Measurements from ENCODE around the gene CEP89. TPM values are rescaled to one million over a fixed set of nuclear protein-coding genes. Genes with fewer than 3 reads are reported as not detected.

CEP89 gene
- total and polyA plus RNA-seq, 2 donors (not counting 1 experiment from before 2014, with no cell fraction given), result 6.3 to 13.8 TPM

GRCh38 chr19:32863841-32864240, 107.9 kb downstream of the CEP89 start:
- Histone ChIP-seq H3K4me3 (replicated peaks in 1 of 4; ENCODE audit: control extremely low read depth in 1 of 4, insufficient read depth in 1 of 4, low read depth in 3 of 4, low read length in 4 of 4) (no peak overlapping the region), H3K79me2 (ENCODE audit: control insufficient read depth, insufficient read depth, low read length) (no peaks in the 10 kb centered on the region)

GRCh38 chr19:32863301-32863700, 108.5 kb downstream of the CEP89 start:
- no peak for DNase-seq (ENCODE audit: low read depth in 2 of 2)
- H4K20me1 ChIP-seq (ENCODE audit: control insufficient read depth, extremely low read depth, insufficient read depth, low read length), result no peaks in the 10 kb centered on the region
- TF ChIP-seq EZH2 (IDR thresholded peaks at IDR 0.05; ENCODE audit: low read length, missing control alignments) (no peak), CTCF (conservative IDR thresholded peaks at IDR 0.05 in 1 of 2, IDR thresholded peaks at IDR 0.05 in 1 of 2; ENCODE audit: low read depth in 1 of 2, low read length in 2 of 2) (no peak)
- H3K9me3 ChIP-seq (ENCODE audit: control insufficient read depth, insufficient read depth, low read depth, low read length), result no peaks in the 10 kb centered on the region
- no peak overlapping the region for H3K4me2 ChIP-seq (ENCODE audit: extremely low read depth, insufficient read depth, low read length)
- no peak overlapping the region for H2AFZ ChIP-seq (ENCODE audit: low read length)
- H3K36me3 ChIP-seq (ENCODE audit: control insufficient read depth, insufficient read depth, low read length), result no peaks in the 10 kb centered on the region
- no peaks in the 10 kb centered on the region for H3K79me2 ChIP-seq (ENCODE audit: control insufficient read depth, insufficient read depth, low read length)
- no peaks in the 10 kb centered on the region for H3K27me3 ChIP-seq (ENCODE audit: control insufficient read depth, insufficient read depth, low read length)
- no peaks in the 10 kb centered on the region for H3K4me1 ChIP-seq (ENCODE audit: control insufficient read depth, extremely low read depth, insufficient read depth, low read length)
- H3K4me3 ChIP-seq (replicated peaks in 1 of 4; ENCODE audit: control extremely low read depth in 1 of 4, insufficient read depth in 1 of 4, low read depth in 3 of 4, low read length in 4 of 4), result no peak overlapping the region
- H3K27ac ChIP-seq (ENCODE audit: insufficient read depth, low read length), result no peak overlapping the region
- no peak overlapping the region for H3K9ac ChIP-seq (ENCODE audit: insufficient read depth, low read length)

More at GRCh38 chr19:32863841-32864240, 107.9 kb downstream of the CEP89 start:
- DNase-seq (ENCODE audit: low read depth in 2 of 2), result no peak
- no peaks in the 10 kb centered on the region for H3K4me1 ChIP-seq (ENCODE audit: control insufficient read depth, extremely low read depth, insufficient read depth, low read length)
- TF ChIP-seq CTCF (conservative IDR thresholded peaks at IDR 0.05 in 1 of 2, IDR thresholded peaks at IDR 0.05 in 1 of 2; ENCODE audit: low read depth in 1 of 2, low read length in 2 of 2) (no peak), EZH2 (IDR thresholded peaks at IDR 0.05; ENCODE audit: low read length, missing control alignments) (no peak)
- no peak overlapping the region for H3K4me2 ChIP-seq (ENCODE audit: extremely low read depth, insufficient read depth, low read length)
- no peaks in the 10 kb centered on the region for H4K20me1 ChIP-seq (ENCODE audit: control insufficient read depth, extremely low read depth, insufficient read depth, low read length)
- H3K27ac ChIP-seq (ENCODE audit: insufficient read depth, low read length), result no peak overlapping the region
- H3K9ac ChIP-seq (ENCODE audit: insufficient read depth, low read length), result no peak overlapping the region
- no peaks in the 10 kb centered on the region for H3K9me3 ChIP-seq (ENCODE audit: control insufficient read depth, insufficient read depth, low read depth, low read length)
- no peaks in the 10 kb centered on the region for H3K27me3 ChIP-seq (ENCODE audit: control insufficient read depth, insufficient read depth, low read length)
- no peak overlapping the region for H2AFZ ChIP-seq (ENCODE audit: low read length)
- H3K36me3 ChIP-seq (ENCODE audit: control insufficient read depth, insufficient read depth, low read length), result no peaks in the 10 kb centered on the region

- H3K9ac ChIP-seq (ENCODE audit: insufficient read depth, low read length), result no peak overlapping the region
- H3K79me2 ChIP-seq (ENCODE audit: control insufficient read depth, insufficient read depth, low read length), result no peaks in the 10 kb centered on the region
- no peaks in the 10 kb centered on the region for H3K4me1 ChIP-seq (ENCODE audit: control insufficient read depth, extremely low read depth, insufficient read depth, low read length)
- TF ChIP-seq CTCF (conservative IDR thresholded peaks at IDR 0.05 in 1 of 2, IDR thresholded peaks at IDR 0.05 in 1 of 2; ENCODE audit: low read depth in 1 of 2, low read length in 2 of 2) (no peak), EZH2 (IDR thresholded peaks at IDR 0.05; ENCODE audit: low read length, missing control alignments) (no peak)
- no peak for DNase-seq (ENCODE audit: low read depth in 2 of 2)
- H3K36me3 ChIP-seq (ENCODE audit: control insufficient read depth, insufficient read depth, low read length), result no peaks in the 10 kb centered on the region
- no peaks in the 10 kb centered on the region for H4K20me1 ChIP-seq (ENCODE audit: control insufficient read depth, extremely low read depth, insufficient read depth, low read length)
- H3K9me3 ChIP-seq (ENCODE audit: control insufficient read depth, insufficient read depth, low read depth, low read length), result no peaks in the 10 kb centered on the region
- no peak overlapping the region for H2AFZ ChIP-seq (ENCODE audit: low read length)
- no peaks in the 10 kb centered on the region for H3K27me3 ChIP-seq (ENCODE audit: control insufficient read depth, insufficient read depth, low read length)
- no peak overlapping the region for H3K4me3 ChIP-seq (replicated peaks in 1 of 4; ENCODE audit: control extremely low read depth in 1 of 4, insufficient read depth in 1 of 4, low read depth in 3 of 4, low read length in 4 of 4)
- H3K27ac ChIP-seq (ENCODE audit: insufficient read depth, low read length), result no peak overlapping the region
- no peak overlapping the region for H3K4me2 ChIP-seq (ENCODE audit: extremely low read depth, insufficient read depth, low read length)
These were observed 109.0 kb downstream of the CEP89 start for GRCh38 chr19:32862741-32863140.
